K562 (cell line): ENCODE data around the gene RET. TPM values are rescaled to one million over a fixed set of nuclear protein-coding genes. Genes with fewer than 3 reads are reported as not detected.

Source experiments
- ATAC-seq: fragments of 200-7000 bp; cut with Tn5 transposase; 3 replicates; pipeline ENCODE4 v1.9.1; 2020; ENCODE audit warnings: moderate library complexity
- BruUV-seq: library from RNA; stranded (reverse); fragments of 400-500 nt; replicated peaks from 2 replicates; lab custom pipeline; 2021; lab: Mats Ljungman, UMichigan
- CTCF ChIA-PET: fragments of 300-600 bp; formaldehyde crosslinking; extraction: SDS; loops from one replicate; lab custom pipeline; 2021; ENCODE audit warnings: low intra/inter-chr PET ratio; lab: Yijun Ruan, JAX
- POLR2A ChIA-PET: fragments of 300-600, 350-650 bp; sonication (Branson Sonifier 250); formaldehyde crosslinking; extraction: SDS; loops from one replicate; lab custom pipeline; 2021; ENCODE audit warnings: antibody characterized with exemption, inconsistent platforms; lab: Yijun Ruan, JAX
- DNase-seq, 4 experiments: peaks; one replicate each; pipeline versions ENCODE4 v3.0.0 to v3.0.0-alpha.2; 2011 to 2018; ENCODE audit warnings: low spot score in 3 of 4, mixed read lengths in 3 of 4; ENCODE audit errors: extremely low read depth in 1 of 4
- FAIRE-seq: peaks from 2 replicates; lab custom pipeline; 2011; peaks lifted over from hg19 to GRCh38; lab: Jason Lieb, UNC
- H2AFZ ChIP-seq: 2 replicates; pipeline ENCODE4 v1.6.0; 2011; ENCODE audit warnings: low read depth, low read length, control low read depth, inconsistent platforms
- H3K27ac ChIP-seq: fragments of 200-600 bp; 3 replicates; pipeline ENCODE4 v1.8.0; 2011; ENCODE audit warnings: low read depth, mild to moderate bottlenecking, control low read depth, inconsistent platforms, low read length, moderate library complexity, mixed read lengths; ENCODE audit errors: extremely low read depth
- H3K27me3 ChIP-seq, 2 experiments: fragments of 300-600 bp in 1 of 2; 2 replicates in 1 of 2; 3 replicates in 1 of 2; pipeline versions ENCODE4 v1.6.0 to v1.8.0; 2011; ENCODE audit warnings: inconsistent platforms in 2 of 2, low read length in 2 of 2, mild to moderate bottlenecking in 1 of 2, mixed read lengths in 1 of 2, moderate library complexity in 1 of 2; ENCODE audit not compliant: control insufficient read depth in 2 of 2, insufficient read depth in 2 of 2
- H3K36me3 ChIP-seq: fragments of 300-600 bp; 3 replicates; pipeline ENCODE4 v1.8.0; 2011; ENCODE audit warnings: mild to moderate bottlenecking, low read length, inconsistent platforms; ENCODE audit not compliant: control insufficient read depth, insufficient read depth
- H3K4me1 ChIP-seq, 2 experiments: fragments of 200-600 bp in 1 of 2; replicated peaks in 1 of 2; 2 replicates in 1 of 2; 3 replicates in 1 of 2; pipeline versions ENCODE4 v1.5.1 to v1.8.0; 2011; ENCODE audit warnings: inconsistent platforms in 2 of 2, low read length in 2 of 2, mild to moderate bottlenecking in 1 of 2, mixed read lengths in 1 of 2, moderate library complexity in 1 of 2; ENCODE audit not compliant: control insufficient read depth in 2 of 2, insufficient read depth in 2 of 2
- H3K4me2 ChIP-seq: 2 replicates; pipeline ENCODE4 v1.6.1; 2011; ENCODE audit warnings: low read length, control low read depth, inconsistent platforms, mixed read lengths; ENCODE audit not compliant: insufficient read depth
- H3K4me3 ChIP-seq: fragments of 200-600 bp; sonication (generic), shearing (Covaris generic); 2 replicates; pipeline ENCODE4 v1.5.1; 2016; ENCODE audit warnings: control low read depth, inconsistent platforms
- H3K79me2 ChIP-seq: fragments of 200-600 bp; 3 replicates; pipeline ENCODE4 v1.8.0; 2011; ENCODE audit warnings: low read length, inconsistent platforms; ENCODE audit not compliant: control insufficient read depth, insufficient read depth
- H3K9ac ChIP-seq, 2 experiments: 2 replicates each; pipeline versions ENCODE4 v1.6.0 to v1.6.1; 2011; ENCODE audit warnings: low read depth in 2 of 2, low read length in 2 of 2, control low read depth in 1 of 2, inconsistent platforms in 1 of 2, mild to moderate bottlenecking in 1 of 2, mixed read lengths in 1 of 2; ENCODE audit not compliant: insufficient read depth in 1 of 2
- H3K9me1 ChIP-seq: one replicate; pipeline ENCODE4 v1.6.0; 2011; ENCODE audit warnings: inconsistent platforms, mild to moderate bottlenecking, low read length, moderate library complexity; ENCODE audit not compliant: control insufficient read depth, insufficient read depth
- H3K9me3 ChIP-seq: replicated peaks from 2 replicates; pipeline ENCODE4 v1.5.1; 2011; ENCODE audit warnings: low read depth, low read length, inconsistent platforms; ENCODE audit not compliant: control insufficient read depth, insufficient read depth
- H4K20me1 ChIP-seq: replicated peaks from 2 replicates; pipeline ENCODE4 v1.6.1; 2011; ENCODE audit warnings: low read length, inconsistent platforms, mixed read lengths; ENCODE audit not compliant: control insufficient read depth, insufficient read depth
- GTF2E2 ChIP-seq: fragments of 200-800 bp; sonication (Bioruptor generic); IDR thresholded peaks from 2 replicates; pipeline ENCODE4 v1.6.1; 2016; ENCODE audit warnings: missing genetic modification characterization, missing compliant biosample characterization
- TCF3 ChIP-seq: sonication (generic); formaldehyde crosslinking; IDR thresholded peaks from 2 replicates; pipeline ENCODE4 v1.4.0; 2020; ENCODE audit warnings: mild to moderate bottlenecking, missing genetic modification reagents
- ZNF347 ChIP-seq: fragments of 450-650 bp; formaldehyde crosslinking; IDR thresholded peaks from 2 replicates; pipeline ENCODE4 v1.4.0; 2020; ENCODE audit warnings: low read depth, mild to moderate bottlenecking, moderate library complexity
- WGBS: fragments of 100-300 bp; shearing (Covaris generic); methylation state at CpG from one replicate; pipeline ENCODE4 v1.1.6; 2016; ENCODE audit warnings: low coverage, mixed read lengths; ENCODE audit not compliant: insufficient coverage; ENCODE audit errors: missing lambda C conversion rate; 5-methylcytosine and 5-hydroxymethylcytosine counted together
- in situ Hi-C: fragments of 300-500 bp; cut with MboI; formaldehyde crosslinking; loops from 4 replicates; pipeline ENCODE4 v1.15.0; 2018; ENCODE audit warnings: inconsistent platforms, mixed read lengths
- intact Hi-C: fragments of 100-400 bp; cut with micrococcal nuclease; formaldehyde crosslinking; loops from 2 replicates; pipeline ENCODE4 v1.14.2; 2022
- polyA plus RNA-seq, 8 experiments: library from polyadenylated mRNA; depleted of rRNA in 4 of 8; stranded (reverse) in 5 of 8; unstranded in 3 of 8; fragments of >200 nt; fragmentation: Nextera tagmentation in 2 of 8; fragmentation: Illumina TruSeq in 1 of 8; extraction: Ambion mirVana in 2 of 8; extraction: Trizol in 1 of 8; gene quantifications; 2 replicates each; pipeline versions ENCODE4 v1.2.1 to v1.2.3, GENCODE V29; 2011 to 2014; ENCODE audit warnings: inconsistent platforms in 1 of 8, missing spikeins in 1 of 8
- total RNA-seq, 7 experiments: library from RNA; depleted of rRNA in 6 of 7; stranded (reverse); fragments of >200 nt in 6 of 7; fragmentation: Illumina TruSeq in 2 of 7; extraction: Trizol in 2 of 7; gene quantifications; 2 replicates each; pipeline versions ENCODE4 v1.2.1 to v1.2.3, GENCODE V29; 2011 to 2021; ENCODE audit warnings: low replicate concordance in 1 of 7
- TF ChIP-seq, protein P1 (sequence below), 3 experiments: IDR thresholded peaks in 2 of 3; conservative IDR thresholded peaks in 1 of 3; 2 replicates each; pipeline ENCODE4 v1.5.1; 2011 to 2012; ENCODE audit warnings: low read length in 3 of 3, mild to moderate bottlenecking in 3 of 3, control low read depth in 2 of 3, improper control_type of control experiment in 1 of 3, inconsistent platforms in 1 of 3, low read depth in 1 of 3, mixed read lengths in 1 of 3, moderate library complexity in 1 of 3; ENCODE audit not compliant: insufficient read depth in 2 of 3

The RET gene
- total and polyA plus RNA-seq, 9 of the 15 experiments (the other 6 are each of a cell fraction or from before 2014, with no cell fraction given) = 0.04 to 0.05 TPM; not detected in 7

DNA sequence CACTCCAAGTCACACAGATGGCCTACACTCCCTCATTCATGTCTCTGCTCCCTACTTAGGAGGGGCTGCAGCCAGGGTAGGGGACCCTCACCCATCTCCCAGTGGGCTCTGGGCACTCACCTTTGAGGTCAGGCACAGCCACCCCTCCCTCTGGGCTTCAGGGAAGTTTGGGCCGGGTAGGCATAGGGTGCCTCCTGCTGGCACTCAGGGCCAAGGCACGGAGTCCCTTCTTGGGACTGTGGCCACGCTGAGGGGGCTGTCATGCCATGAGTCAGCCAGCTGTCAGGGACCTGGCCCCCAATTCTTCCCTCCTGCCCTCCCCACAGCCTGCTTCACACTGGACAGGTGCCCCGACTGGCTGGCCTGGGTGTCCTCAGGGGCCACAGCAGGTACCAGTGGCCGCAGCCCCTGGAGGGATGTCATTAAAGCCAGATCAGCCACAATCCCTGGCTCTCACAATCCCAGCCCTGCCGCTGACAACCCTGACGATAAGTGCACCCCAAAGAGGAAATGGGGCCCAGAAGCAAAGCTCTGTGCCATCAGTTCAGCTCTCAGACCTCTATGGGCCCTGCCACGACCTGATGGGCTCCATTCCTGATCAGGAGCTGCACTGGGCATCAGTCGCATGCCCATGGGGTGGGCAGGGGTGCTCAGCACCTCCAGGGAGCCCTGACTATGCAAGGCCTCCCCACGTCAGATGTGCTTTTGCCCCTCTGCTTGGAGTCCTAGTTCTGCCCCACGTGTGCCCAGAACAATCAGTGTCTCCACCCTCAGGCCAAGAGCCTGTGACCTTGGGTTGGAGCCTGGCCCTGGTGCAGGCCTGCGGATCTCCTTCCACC is 34.1 kb upstream of the RET start:
- WGBS = under 1% methylated on average over 12 of the region's 12 CpGs
- intact Hi-C loops (no loop called here), in situ Hi-C loops (no loop called here)
- ATAC-seq (no peak), FAIRE-seq (no peak), DNase-seq (no peak)
- H3K27me3 ChIP-seq = peaks cover 0 to 26% of the 10 kb centered on the region in 2 experiments; a peak in 2 of 5 replicates
- no peaks in the 10 kb centered on the region for H3K9me3 ChIP-seq
- H3K9me1 ChIP-seq = peaks cover 2% of the 10 kb centered on the region
- no peak overlapping the region for H2AFZ ChIP-seq
- H3K27ac ChIP-seq = no peak overlapping the region
- POLR2A ChIA-PET = no interaction called here
- TF ChIP-seq ZNF347 (CRISPR knock-in tag) = no peak
- TF ChIP-seq GTF2E2 (tag) = no peak
- no peak for TF ChIP-seq TCF3
- TF ChIP-seq, protein P1, sequence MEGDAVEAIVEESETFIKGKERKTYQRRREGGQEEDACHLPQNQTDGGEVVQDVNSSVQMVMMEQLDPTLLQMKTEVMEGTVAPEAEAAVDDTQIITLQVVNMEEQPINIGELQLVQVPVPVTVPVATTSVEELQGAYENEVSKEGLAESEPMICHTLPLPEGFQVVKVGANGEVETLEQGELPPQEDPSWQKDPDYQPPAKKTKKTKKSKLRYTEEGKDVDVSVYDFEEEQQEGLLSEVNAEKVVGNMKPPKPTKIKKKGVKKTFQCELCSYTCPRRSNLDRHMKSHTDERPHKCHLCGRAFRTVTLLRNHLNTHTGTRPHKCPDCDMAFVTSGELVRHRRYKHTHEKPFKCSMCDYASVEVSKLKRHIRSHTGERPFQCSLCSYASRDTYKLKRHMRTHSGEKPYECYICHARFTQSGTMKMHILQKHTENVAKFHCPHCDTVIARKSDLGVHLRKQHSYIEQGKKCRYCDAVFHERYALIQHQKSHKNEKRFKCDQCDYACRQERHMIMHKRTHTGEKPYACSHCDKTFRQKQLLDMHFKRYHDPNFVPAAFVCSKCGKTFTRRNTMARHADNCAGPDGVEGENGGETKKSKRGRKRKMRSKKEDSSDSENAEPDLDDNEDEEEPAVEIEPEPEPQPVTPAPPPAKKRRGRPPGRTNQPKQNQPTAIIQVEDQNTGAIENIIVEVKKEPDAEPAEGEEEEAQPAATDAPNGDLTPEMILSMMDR (IDR thresholded peaks at IDR 0.05 in 2 of 3, conservative IDR thresholded peaks at IDR 0.05 in 1 of 3; ENCODE audit: insufficient read depth in 2 of 3, low read depth in 1 of 3, low read length in 3 of 3) = 0 out of 6 replicates have a peak, but pooled peaks of 2 of the 3 experiments have one; percentile 8 to 20
- CTCF ChIA-PET = interaction anchor here (0.6 kb wide), 1 partner anchor 727 kb away, joined by 4 read pairs; no protein-coding TSS in a partner anchor
- no peaks in the 10 kb centered on the region for H4K20me1 ChIP-seq
- H3K4me1 ChIP-seq = peaks cover 0 to 4% of the 10 kb centered on the region in 2 experiments; a peak in 2 of 5 replicates
- H3K79me2 ChIP-seq = no peaks in the 10 kb centered on the region
- no peak overlapping the region for H3K4me3 ChIP-seq
- no peak overlapping the region for H3K9ac ChIP-seq
- no peaks in the 10 kb centered on the region for H3K36me3 ChIP-seq
- no peak overlapping the region for H3K4me2 ChIP-seq
- BruUV-seq = no TSS peak
